ENCODE measurements around the gene GSDME. TPM values are rescaled to one million over a fixed set of nuclear protein-coding genes. Genes with fewer than 3 reads are reported as not detected.
"Not testable (repeated sequence)": the region's sequence is repeated elsewhere in the genome, so short reads cannot be mapped to it uniquely, and the experiment has no call there.

The GSDME gene
- total and polyA plus RNA-seq, 2 of the 4 experiments (the other 2 are of a cell fraction), result 75.2 to 78.7 TPM

DNA sequence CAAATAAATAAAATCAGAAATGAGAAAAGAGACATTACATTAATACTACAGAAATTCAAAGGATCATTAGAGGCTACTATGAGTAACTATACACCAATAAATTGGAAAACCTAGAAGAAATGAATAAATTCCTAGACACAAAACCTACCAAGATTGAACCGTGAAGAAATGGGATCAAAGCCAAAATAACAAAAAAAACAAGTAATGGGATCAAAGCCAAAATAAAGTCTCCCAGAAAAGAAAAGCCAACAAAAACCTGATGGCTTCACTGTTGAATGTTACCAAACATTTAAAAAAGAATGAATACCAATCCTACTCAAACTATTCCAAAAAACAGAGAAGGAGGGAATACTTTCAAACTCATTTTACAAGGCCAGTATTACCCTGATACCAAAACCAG lies 20.0 kb downstream of the GSDME start:
- Histone ChIP-seq H3K18ac (ENCODE audit: low read depth, low read length) (no peak overlapping the region), H2AFZ (replicated peaks; ENCODE audit: low read length, poor library complexity) (no peak overlapping the region), H3K9me1 (ENCODE audit: insufficient read depth, low read length) (peaks cover 25% of the 10 kb centered on the region), H3K9ac (ENCODE audit: low read depth, low read length) (no peak overlapping the region), H4K91ac (ENCODE audit: insufficient read depth, low read depth, low read length) (no peak overlapping the region), H2BK120ac (ENCODE audit: low read depth, low read length) (no peak overlapping the region), H3K36me3 (ENCODE audit: control insufficient read depth, insufficient read depth, low read length) (no peaks in the 10 kb centered on the region), H4K5ac (ENCODE audit: low read depth, low read length) (no peak overlapping the region), H3K4me2 (ENCODE audit: low read depth, low read length) (no peak overlapping the region), H3K23ac (ENCODE audit: low read depth, low read length) (no peak overlapping the region), H2BK20ac (ENCODE audit: low read depth, low read length) (no peak overlapping the region), H4K20me1 (ENCODE audit: insufficient read depth, low read length) (peaks cover 5% of the 10 kb centered on the region; the same call in 1 of the 2 replicates), H2AK9ac (replicated peaks; ENCODE audit: low read depth, low read length, poor library complexity) (no peak overlapping the region), H3K4me1 (ENCODE audit: control insufficient read depth, insufficient read depth, low read length) (peaks cover 30% of the 10 kb centered on the region), H4K8ac (ENCODE audit: low read depth in 2 of 2, low read length in 2 of 2) (no peak overlapping the region), H2BK15ac (ENCODE audit: low read depth, low read length) (no peak overlapping the region), H3K27me3 (ENCODE audit: control insufficient read depth, insufficient read depth, low read length) (no peaks in the 10 kb centered on the region), H3K27ac (ENCODE audit: insufficient read depth, low read length) (no peak overlapping the region), H3K4ac (ENCODE audit: low read depth, low read length) (no peak overlapping the region), H3K14ac (replicated peaks; ENCODE audit: low read depth, low read length) (no peak overlapping the region), H3K79me1 (ENCODE audit: low read depth in 1 of 2, low read length in 2 of 2) (peaks cover 24 to 39% of the 10 kb centered on the region in 2 experiments), H3K9me3 (ENCODE audit: control insufficient read depth, insufficient read depth, low read length) (no peaks in the 10 kb centered on the region), H2AK5ac (ENCODE audit: low read depth, low read length) (no peak overlapping the region), H3K4me3 (ENCODE audit: insufficient read depth, low read depth, low read length) (no peak overlapping the region), H3K56ac (ENCODE audit: extremely low read depth, insufficient read depth, low read length) (no peak overlapping the region), H2BK5ac (ENCODE audit: low read depth, low read length, poor library complexity, severe bottlenecking) (no peak overlapping the region)
- ChIA-PET POLR2A (ENCODE audit: unreplicated experiment) (no interaction called here), CTCF (no interaction called here)
- DNase-seq (no peak), ATAC-seq (ENCODE audit: low read depth) (no peak)
- intact Hi-C loops (cut with micrococcal nuclease), result no loop called here
- dilution Hi-C loops (cut with HindIII; ENCODE audit: low sequenced_read_pairs, unreplicated experiment), result no loop called here
- TF ChIP-seq, protein P1, sequence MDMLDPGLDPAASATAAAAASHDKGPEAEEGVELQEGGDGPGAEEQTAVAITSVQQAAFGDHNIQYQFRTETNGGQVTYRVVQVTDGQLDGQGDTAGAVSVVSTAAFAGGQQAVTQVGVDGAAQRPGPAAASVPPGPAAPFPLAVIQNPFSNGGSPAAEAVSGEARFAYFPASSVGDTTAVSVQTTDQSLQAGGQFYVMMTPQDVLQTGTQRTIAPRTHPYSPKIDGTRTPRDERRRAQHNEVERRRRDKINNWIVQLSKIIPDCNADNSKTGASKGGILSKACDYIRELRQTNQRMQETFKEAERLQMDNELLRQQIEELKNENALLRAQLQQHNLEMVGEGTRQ (IDR thresholded peaks at IDR 0.05; ENCODE audit: low read depth, low read length), result no peak
- TF ChIP-seq POLR2A (IDR thresholded peaks at IDR 0.05; ENCODE audit: low read depth, low read length), result no peak
- in situ Hi-C loops (cut with MboI; ENCODE audit: low sequenced_read_pairs), result no loop called here
- WGBS, 2 experiments (ENCODE audit: extremely low coverage in 2 of 2, insufficient read length in 1 of 2), result no CpG with 5 or more reads among the region's 1 CpG
- no TSS peak for BruUV-seq (replicated peaks)

DNA sequence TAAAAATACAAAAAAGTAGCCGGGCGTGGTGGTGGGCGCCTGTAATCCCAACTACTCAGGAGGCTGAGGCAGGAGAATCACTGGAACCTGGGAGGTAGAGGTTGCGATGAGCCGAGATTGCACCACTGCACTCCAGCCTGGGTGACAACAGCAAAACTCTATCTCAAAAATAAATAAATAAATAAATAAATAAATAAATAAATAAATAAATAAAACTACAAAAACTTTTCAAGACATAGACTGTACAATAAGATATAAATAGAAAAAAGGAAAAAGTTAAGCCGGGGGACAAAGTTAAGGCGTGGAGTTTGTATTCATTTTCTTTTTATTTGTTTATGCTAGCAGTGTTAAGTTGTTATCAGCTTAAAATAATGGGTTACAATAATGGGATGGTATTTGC lies 21.7 kb downstream of the GSDME start:
- H3K9ac ChIP-seq (ENCODE audit: low read depth, low read length); H3K27me3 ChIP-seq (ENCODE audit: control insufficient read depth, insufficient read depth, low read length); H3K14ac ChIP-seq (replicated peaks; ENCODE audit: low read depth, low read length); H4K20me1 ChIP-seq (ENCODE audit: insufficient read depth, low read length); intact Hi-C loops (cut with micrococcal nuclease); H2AK9ac ChIP-seq (replicated peaks; ENCODE audit: low read depth, low read length, poor library complexity); H2BK5ac ChIP-seq (ENCODE audit: low read depth, low read length, poor library complexity, severe bottlenecking); H2BK120ac ChIP-seq (ENCODE audit: low read depth, low read length); H3K18ac ChIP-seq (ENCODE audit: low read depth, low read length); BruUV-seq (replicated peaks); H2AFZ ChIP-seq (replicated peaks; ENCODE audit: low read length, poor library complexity); H2BK15ac ChIP-seq (ENCODE audit: low read depth, low read length); H3K4me3 ChIP-seq (ENCODE audit: insufficient read depth, low read depth, low read length); POLR2A ChIA-PET (ENCODE audit: unreplicated experiment); CTCF ChIA-PET; DNase-seq; H3K4me2 ChIP-seq (ENCODE audit: low read depth, low read length); ATAC-seq (ENCODE audit: low read depth); H2AK5ac ChIP-seq (ENCODE audit: low read depth, low read length); H3K4ac ChIP-seq (ENCODE audit: low read depth, low read length); H3K23ac ChIP-seq (ENCODE audit: low read depth, low read length); H3K36me3 ChIP-seq (ENCODE audit: control insufficient read depth, insufficient read depth, low read length); H3K27ac ChIP-seq (ENCODE audit: insufficient read depth, low read length); H3K9me3 ChIP-seq (ENCODE audit: control insufficient read depth, insufficient read depth, low read length); dilution Hi-C loops (cut with HindIII; ENCODE audit: low sequenced_read_pairs, unreplicated experiment); H4K5ac ChIP-seq (ENCODE audit: low read depth, low read length); in situ Hi-C loops (cut with MboI; ENCODE audit: low sequenced_read_pairs); H3K56ac ChIP-seq (ENCODE audit: extremely low read depth, insufficient read depth, low read length); H4K8ac ChIP-seq (ENCODE audit: low read depth in 2 of 2, low read length in 2 of 2); H2BK20ac ChIP-seq (ENCODE audit: low read depth, low read length); H4K91ac ChIP-seq (ENCODE audit: insufficient read depth, low read depth, low read length): not testable (repeated sequence)
- Histone ChIP-seq H3K4me1 (ENCODE audit: control insufficient read depth, insufficient read depth, low read length) (peaks cover 21% of the 10 kb centered on the region), H3K79me1 (ENCODE audit: low read depth in 1 of 2, low read length in 2 of 2) (peaks cover 35 to 45% of the 10 kb centered on the region in 2 experiments), H3K9me1 (ENCODE audit: insufficient read depth, low read length) (peaks cover 17% of the 10 kb centered on the region)
- WGBS, 2 experiments (ENCODE audit: extremely low coverage in 2 of 2, insufficient read length in 1 of 2), result no CpG with 5 or more reads among the region's 7 CpGs
